Loucy (cell line): ENCODE results near the gene CCDC73.

Source experiments
- H2AFZ ChIP-seq: fragments of 200-600 bp; sonication (generic); 2 replicates; pipeline ENCODE4 v1.6.0; 2016; ENCODE audit warnings: antibody characterized with exemption, mild to moderate bottlenecking, low read length, moderate library complexity
- H3F3A ChIP-seq: fragments of 200-600 bp; 2 replicates; pipeline ENCODE4 v1.6.0; 2016; ENCODE audit warnings: antibody characterized with exemption, low read depth, mild to moderate bottlenecking
- H3K27me3 ChIP-seq: fragments of 200-600 bp; sonication (generic); 2 replicates; pipeline ENCODE4 v1.6.1; 2014; ENCODE audit warnings: low read length, mild to moderate bottlenecking; ENCODE audit not compliant: insufficient read depth, poor library complexity, severe bottlenecking
- H3K36me3 ChIP-seq: fragments of 200-600 bp; sonication (generic); 2 replicates; pipeline ENCODE4 v1.6.1; 2016; ENCODE audit warnings: low read length; ENCODE audit not compliant: insufficient read depth
- H3K4me1 ChIP-seq: fragments of 200-600 bp; sonication (generic); 2 replicates; pipeline ENCODE4 v1.5.1; 2014; ENCODE audit warnings: low read length, mild to moderate bottlenecking; ENCODE audit not compliant: insufficient read depth, poor library complexity, severe bottlenecking
- H3K4me2 ChIP-seq: fragments of 200-600 bp; sonication (generic); 2 replicates; pipeline ENCODE4 v1.6.0; 2014; ENCODE audit warnings: antibody characterized with exemption, low read length, low read depth, mild to moderate bottlenecking; ENCODE audit not compliant: poor library complexity, severe bottlenecking
- H3K4me3 ChIP-seq: fragments of 200-600 bp; sonication (generic); 2 replicates; pipeline ENCODE4 v1.5.1; 2014; ENCODE audit warnings: low read length, mild to moderate bottlenecking, mixed read lengths; ENCODE audit not compliant: poor library complexity, severe bottlenecking
- H3K79me2 ChIP-seq: fragments of 200-600 bp; sonication (generic); 2 replicates; pipeline ENCODE4 v1.6.1; 2014; ENCODE audit warnings: low read length; ENCODE audit not compliant: insufficient read depth
- H3K9ac ChIP-seq: fragments of 200-600 bp; sonication (generic); 2 replicates; pipeline ENCODE4 v1.6.0; 2014; ENCODE audit warnings: mild to moderate bottlenecking, low read depth, low read length, moderate library complexity; ENCODE audit not compliant: poor library complexity, severe bottlenecking
- H3K9me2 ChIP-seq: fragments of 200-600 bp; sonication (generic); replicated peaks from 2 replicates; pipeline ENCODE4 v1.6.1; 2016; ENCODE audit warnings: low read depth, low read length, mixed read lengths
- H3K9me3 ChIP-seq: fragments of 200-600 bp; sonication (generic); 2 replicates; pipeline ENCODE4 v1.6.1; 2014; ENCODE audit warnings: mild to moderate bottlenecking, antibody characterized with exemption, low read length, low read depth; ENCODE audit not compliant: insufficient read depth
- H4K20me1 ChIP-seq: fragments of 200-600 bp; sonication (generic); 2 replicates; pipeline ENCODE4 v1.6.0; 2014; ENCODE audit warnings: antibody characterized with exemption, low read length, mild to moderate bottlenecking; ENCODE audit not compliant: insufficient read depth, poor library complexity, severe bottlenecking
- EZH2phosphoT487 ChIP-seq: fragments of 200-600 bp; IDR thresholded peaks from 2 replicates; pipeline ENCODE4 v1.6.1; 2018; ENCODE audit warnings: antibody characterized with exemption, mild to moderate bottlenecking, moderate library complexity, borderline replicate concordance
- TF ChIP-seq, protein P1 (sequence below): fragments of 200-600 bp; sonication (generic); conservative IDR thresholded peaks from 2 replicates; pipeline ENCODE4 v1.5.1; 2014; ENCODE audit warnings: mild to moderate bottlenecking, antibody characterized with exemption, low read length

The CCDC73 gene

GRCh38 chr11:32817852-32818183 is 23.4 kb upstream of the CCDC73 start:
- no peaks in the 10 kb centered on the region for H3F3A ChIP-seq
- no peak overlapping the region for H2AFZ ChIP-seq
- no peak overlapping the region for H3K9ac ChIP-seq
- H4K20me1 ChIP-seq: no peaks in the 10 kb centered on the region
- no peaks in the 10 kb centered on the region for H3K36me3 ChIP-seq
- no peaks in the 10 kb centered on the region for H3K79me2 ChIP-seq
- peaks cover 7% of the 10 kb centered on the region for H3K4me1 ChIP-seq
- H3K4me3 ChIP-seq: no peak overlapping the region
- H3K4me2 ChIP-seq: no peak overlapping the region
- no peak for TF ChIP-seq EZH2phosphoT487
- TF ChIP-seq, protein P1, sequence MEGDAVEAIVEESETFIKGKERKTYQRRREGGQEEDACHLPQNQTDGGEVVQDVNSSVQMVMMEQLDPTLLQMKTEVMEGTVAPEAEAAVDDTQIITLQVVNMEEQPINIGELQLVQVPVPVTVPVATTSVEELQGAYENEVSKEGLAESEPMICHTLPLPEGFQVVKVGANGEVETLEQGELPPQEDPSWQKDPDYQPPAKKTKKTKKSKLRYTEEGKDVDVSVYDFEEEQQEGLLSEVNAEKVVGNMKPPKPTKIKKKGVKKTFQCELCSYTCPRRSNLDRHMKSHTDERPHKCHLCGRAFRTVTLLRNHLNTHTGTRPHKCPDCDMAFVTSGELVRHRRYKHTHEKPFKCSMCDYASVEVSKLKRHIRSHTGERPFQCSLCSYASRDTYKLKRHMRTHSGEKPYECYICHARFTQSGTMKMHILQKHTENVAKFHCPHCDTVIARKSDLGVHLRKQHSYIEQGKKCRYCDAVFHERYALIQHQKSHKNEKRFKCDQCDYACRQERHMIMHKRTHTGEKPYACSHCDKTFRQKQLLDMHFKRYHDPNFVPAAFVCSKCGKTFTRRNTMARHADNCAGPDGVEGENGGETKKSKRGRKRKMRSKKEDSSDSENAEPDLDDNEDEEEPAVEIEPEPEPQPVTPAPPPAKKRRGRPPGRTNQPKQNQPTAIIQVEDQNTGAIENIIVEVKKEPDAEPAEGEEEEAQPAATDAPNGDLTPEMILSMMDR: no peak
- no peaks in the 10 kb centered on the region for H3K27me3 ChIP-seq
- H3K9me3 ChIP-seq: no peaks in the 10 kb centered on the region
- H3K9me2 ChIP-seq: no peaks in the 10 kb centered on the region

DNA sequence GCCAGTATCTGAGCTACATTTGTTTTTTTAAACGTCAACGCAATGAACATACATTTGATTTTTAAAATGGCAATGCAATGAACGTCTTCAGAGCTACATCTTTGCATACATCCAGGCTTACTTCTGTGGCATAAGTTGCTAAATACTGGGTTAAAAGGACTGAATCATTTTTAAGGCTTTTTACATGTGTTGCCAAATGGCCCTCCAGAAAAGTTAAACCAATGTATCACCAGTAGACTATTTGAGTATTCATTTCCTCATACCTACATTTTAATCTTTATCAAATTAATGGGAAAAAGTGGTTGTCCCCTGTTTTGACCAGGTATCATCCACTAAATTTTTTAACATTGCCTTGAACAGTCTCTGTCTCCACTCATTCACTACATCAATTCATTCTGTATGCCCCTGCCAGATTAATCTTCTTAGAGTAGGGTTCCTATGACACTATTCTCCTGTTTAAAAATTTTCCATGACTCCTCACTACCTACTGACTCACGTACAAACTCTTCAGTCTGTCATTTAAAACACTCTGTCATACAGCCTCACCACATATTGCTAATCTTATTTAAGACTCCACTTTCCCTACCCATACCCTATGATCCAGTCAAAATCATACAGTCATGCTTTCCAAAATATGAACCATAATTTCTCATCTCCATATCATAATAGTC is 22.9 kb upstream of the CCDC73 start:
- Histone ChIP-seq H3K36me3 (no peaks in the 10 kb centered on the region), H3K4me2 (no peak overlapping the region), H3K4me3 (no peak overlapping the region), H4K20me1 (no peaks in the 10 kb centered on the region), H3F3A (no peaks in the 10 kb centered on the region), H3K9ac (no peak overlapping the region), H3K27me3 (no peaks in the 10 kb centered on the region), H3K79me2 (no peaks in the 10 kb centered on the region), H3K9me2 (no peaks in the 10 kb centered on the region), H2AFZ (no peak overlapping the region), H3K9me3 (no peaks in the 10 kb centered on the region), H3K4me1 (peaks cover 7% of the 10 kb centered on the region)
- TF ChIP-seq EZH2phosphoT487: no peak
- TF ChIP-seq, protein P1: no peak

- Histone ChIP-seq H3K4me3 (no peak overlapping the region), H3K4me2 (no peak overlapping the region), H3K79me2 (no peaks in the 10 kb centered on the region), H3K9me2 (no peaks in the 10 kb centered on the region), H3K27me3 (no peaks in the 10 kb centered on the region), H3F3A (no peaks in the 10 kb centered on the region), H2AFZ (peak overlapping the region; percentile 67; the same call in 1 of the 2 replicates), H3K4me1 (no peaks in the 10 kb centered on the region), H3K9ac (no peak overlapping the region), H3K36me3 (no peaks in the 10 kb centered on the region), H4K20me1 (no peaks in the 10 kb centered on the region), H3K9me3 (no peaks in the 10 kb centered on the region)
- TF ChIP-seq, protein P1: peak; percentile 93
- no peak for TF ChIP-seq EZH2phosphoT487
Measured at GRCh38 chr11:32809313-32809712, 14.9 kb upstream of the CCDC73 start.
